HPDE6-E6E7 (cell line): ENCODE measurements around the gene ANO1.

Experiments
- DNase-seq: peaks from one replicate; pipeline ENCODE4 v3.0.0; 2011; ENCODE audit warnings: missing footprints; ENCODE audit errors: extremely low spot score

Gene ANO1

DNA sequence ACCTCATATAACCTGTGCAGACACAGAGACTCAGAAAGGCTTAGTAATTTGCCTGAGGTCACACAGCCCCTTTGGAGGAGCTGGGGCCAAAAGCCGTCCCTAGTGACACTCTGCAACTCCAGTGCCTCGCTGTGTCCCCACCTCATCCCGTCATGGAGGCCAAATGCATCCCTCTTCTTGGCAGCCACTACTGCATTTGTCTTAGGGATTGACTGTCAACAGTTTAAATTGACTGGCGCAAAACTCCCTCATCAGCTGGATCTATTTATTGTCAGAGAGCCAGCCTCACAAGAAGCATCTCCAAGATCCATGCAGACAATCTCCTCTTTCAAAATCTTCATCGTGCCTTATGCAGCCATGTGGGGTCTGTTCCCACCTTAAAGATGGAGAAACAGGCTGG, 35.7 kb downstream of the ANO1 start:
- no peak for DNase-seq

DNA sequence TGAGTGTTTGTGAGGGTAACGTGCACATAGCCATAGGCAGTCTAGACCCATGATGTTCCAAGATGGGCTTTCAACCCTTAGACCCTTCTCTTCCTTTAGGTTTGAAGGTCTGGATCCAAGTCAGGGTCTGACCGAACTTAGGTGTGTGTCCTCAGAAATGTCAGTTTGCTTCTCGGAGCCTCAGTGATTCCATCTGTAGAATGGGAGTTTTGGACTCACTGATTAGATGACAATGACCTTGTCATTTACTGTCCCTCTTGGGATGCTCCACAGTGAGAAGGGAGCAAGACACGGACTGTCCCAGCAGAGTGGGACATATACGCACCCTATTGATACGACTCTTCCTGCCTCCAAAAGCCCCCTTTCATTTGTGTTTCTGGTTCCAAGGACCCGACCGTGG, 37.7 kb downstream of the ANO1 start:
- DNase-seq: no peak

DNA sequence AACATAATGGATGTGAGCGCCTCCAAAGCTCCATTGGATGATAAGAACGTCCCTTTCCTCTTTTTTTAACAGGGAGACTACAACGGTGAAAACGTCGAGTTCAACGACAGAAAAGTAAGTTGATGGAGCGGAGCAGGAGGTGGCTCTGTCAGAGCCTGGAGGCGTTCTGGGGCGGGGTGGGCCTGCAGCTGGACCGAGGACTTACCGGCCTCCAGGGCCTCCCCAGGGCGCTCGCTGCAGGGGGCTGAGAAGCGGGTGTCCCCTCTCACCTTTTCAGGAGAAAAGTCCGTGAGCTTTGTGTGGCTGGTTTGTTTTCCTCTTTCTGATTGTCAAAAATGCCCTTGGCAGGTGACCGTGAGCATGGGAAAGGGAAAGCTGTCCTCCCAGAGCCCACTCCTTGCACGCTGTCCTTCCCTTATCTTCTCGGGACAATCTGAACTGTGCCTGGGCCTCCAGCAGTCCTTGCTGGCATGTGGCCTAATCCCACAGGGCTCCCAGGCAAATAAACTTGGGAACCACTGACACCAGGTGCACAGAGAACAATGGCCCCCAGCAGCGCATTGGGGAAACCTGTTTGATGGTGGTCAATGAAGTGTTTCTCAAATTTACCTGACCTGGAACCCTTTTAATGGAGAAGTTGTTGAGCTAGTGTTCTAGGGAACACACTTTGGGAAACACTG, 38.4 kb downstream of the ANO1 start:
- DNase-seq: no peak

DNA sequence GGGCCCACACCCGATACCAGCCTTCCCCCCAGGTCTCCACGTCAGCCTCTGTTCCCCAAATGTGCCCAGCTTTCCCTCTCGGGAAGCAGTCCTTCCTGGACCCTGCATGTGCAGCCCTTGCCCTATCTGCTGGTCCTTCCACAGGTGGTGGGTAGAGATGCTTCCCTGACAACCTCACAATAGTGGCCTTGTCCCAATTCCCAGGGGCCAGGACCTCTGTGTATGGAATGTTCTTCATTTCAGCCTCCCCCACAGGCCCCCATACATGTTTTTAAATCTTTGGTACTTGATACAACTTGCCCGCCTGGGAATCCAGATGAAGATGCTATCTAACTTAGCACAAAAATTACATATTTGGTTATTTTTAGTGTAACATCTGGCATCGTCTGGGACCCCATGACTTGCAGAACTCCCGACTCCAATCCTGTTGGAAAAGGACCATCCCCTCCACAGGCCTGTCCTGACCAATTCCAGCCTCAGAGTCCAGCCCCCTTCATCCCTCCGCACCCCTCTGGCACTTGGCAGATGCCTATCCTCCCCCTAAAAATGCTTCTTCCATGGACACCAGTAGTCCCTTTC, 39.5 kb downstream of the ANO1 start:
- no peak for DNase-seq

DNA sequence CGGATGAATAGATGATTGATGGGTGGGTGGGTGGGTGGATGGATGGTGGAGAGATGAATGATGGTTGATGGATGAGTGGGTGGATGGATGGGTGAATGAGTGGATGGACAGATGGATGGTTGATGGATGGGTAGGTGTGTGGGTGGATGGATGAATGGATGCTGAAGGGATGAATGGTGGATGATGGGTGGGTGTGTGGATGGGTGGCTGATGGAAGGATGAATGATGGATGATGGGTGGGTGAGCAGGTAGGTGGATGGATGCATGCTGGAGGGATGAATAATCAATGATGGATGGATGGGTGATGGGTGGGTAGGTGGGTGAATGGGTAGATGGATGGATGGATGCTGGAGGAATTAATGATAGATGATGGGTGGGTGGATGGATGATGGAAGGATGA, 40.5 kb downstream of the ANO1 start:
- no peak for DNase-seq

DNA sequence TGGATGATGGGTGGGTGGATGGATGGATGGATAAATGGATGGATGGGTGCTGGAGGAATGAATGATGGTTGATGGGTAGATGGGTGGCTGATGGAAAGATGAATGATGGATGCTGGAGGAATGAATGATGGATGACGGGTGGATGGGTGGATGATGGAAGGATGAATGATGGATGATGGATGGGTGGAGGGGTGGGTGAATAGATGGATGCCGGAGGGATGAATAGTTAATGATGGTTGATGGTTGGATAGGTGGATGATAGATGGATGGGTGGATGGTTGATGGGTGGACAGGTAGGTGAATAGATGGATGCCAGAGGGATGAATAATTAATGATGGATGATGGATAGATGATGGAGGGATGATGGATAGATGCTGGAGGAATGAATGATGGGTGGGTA, 41.4 kb downstream of the ANO1 start:
- no peak for DNase-seq

DNA sequence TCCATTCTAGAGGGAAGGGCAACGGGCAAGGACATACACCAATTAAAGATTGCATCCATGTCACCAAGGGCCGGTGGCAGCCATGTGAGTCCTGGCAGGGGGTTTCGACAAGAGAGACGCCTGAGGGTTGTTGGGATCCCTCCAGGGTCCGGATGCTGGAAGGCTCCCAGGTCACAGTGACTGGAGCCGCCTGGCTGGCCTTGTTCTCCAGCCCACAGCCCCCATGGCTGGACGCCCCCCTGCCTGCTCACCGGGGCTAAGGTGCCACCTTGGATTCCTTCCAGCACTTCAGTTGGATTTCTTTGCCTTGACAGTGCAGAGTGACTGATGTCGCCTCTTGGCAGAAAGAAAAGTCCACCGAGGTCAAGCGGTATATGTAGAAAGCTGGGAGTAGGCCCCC, 42.6 kb downstream of the ANO1 start:
- no peak for DNase-seq

DNA sequence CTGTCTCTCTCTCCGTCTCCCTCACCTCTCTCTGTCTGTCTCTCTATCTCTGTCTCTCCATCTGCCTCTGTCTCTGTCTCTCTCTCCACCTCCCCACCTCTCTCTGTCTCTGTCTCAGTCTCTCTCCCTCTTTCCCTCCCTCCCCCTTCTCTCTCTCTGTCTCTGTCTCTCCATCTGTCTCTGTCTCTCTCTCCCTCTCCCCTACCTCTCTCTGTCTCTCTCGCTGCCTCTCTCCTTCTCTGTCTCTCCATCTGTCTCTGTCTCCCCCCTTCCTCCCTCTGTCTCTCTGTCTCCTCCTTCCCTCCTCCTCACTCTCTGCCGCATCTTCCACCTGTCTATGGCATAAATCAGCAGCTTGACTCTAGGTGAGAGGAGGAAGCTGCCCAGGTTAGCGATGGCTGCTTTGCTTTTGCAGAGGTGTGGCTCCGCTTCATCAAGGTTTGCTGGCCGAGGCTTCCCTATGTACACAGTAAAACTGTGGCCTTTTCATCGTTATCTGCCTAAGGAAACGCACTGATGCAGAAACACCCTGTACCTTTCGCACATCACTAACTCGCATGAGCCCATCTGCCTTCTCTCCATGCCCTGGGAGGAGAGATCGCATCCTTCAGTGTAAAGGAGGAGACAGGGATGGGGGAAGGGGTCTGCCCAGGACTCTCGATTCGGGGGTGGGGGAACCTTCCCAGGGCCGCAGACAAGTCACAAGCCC, 44.5 kb downstream of the ANO1 start:
- no peak for DNase-seq

DNA sequence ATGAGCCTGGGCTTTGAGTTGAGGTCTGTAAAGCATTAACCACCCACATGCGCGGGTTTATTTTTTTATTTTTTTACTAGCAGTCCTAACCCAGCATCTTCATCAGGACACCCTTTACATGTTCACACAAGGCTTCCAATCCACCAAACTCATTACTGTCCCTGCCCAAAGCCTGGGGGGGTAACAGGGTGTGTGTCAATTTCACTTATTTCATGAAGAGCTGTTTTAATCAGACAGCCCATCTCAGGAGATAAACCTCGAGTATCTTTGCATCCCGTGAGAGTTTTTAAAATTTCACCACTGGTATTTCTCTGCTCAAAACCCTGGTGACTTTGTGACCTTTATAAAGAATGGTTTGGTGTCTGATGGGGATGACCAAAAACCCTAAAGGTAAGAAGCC, 45.6 kb downstream of the ANO1 start:
- DNase-seq: no peak

DNA sequence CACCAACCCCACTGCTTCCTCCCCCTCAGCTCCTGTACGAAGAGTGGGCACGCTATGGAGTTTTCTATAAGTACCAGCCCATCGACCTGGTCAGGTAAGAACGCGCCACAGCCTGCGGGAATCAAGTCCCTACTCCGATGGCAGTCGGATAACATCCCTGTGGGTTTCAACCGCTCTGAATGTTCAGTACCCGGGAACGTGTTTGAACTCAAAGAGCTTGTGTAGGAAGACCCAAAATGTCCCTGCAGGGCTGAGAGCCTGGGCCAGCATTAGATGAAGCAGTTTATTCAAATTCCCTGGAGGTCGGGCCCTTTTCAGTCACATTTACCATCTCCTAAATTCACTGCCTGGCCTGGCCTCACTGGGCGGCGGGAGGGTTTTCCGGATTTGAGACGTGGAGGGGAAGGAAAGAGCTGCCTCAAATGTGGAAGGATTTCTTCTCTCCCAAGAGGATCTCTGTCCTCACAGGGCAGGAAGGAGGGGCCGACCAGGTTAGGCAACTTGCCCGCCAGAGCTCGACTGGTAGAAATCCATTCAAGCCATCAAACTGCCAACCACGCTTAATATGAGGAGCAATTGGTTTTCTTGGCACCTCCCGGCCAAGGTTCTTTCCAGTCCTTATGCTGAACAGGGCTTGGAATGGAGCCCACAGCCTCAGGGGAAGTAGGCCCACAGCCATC, 46.3 kb downstream of the ANO1 start:
- no peak for DNase-seq

DNA sequence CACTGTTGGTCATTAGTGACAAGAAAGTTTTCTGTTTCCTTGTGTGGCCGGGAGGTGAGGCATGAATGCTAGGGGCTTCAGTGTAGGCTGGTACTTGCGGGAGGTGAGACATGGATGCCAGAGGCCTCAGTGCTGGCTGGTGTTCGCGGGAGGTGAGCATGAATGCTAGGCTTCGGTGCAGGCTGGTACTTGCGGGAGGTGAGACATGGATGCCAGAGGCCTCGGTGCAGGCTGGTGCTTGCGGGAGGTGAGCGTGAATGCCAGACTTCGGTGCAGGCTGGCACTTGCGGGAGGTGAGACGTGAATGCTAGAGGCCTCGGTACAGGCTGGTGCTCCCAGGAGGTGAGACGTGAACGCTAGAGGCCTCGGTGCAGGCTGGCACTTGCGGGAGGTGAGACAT, 48.4 kb downstream of the ANO1 start:
- DNase-seq: no peak

DNA sequence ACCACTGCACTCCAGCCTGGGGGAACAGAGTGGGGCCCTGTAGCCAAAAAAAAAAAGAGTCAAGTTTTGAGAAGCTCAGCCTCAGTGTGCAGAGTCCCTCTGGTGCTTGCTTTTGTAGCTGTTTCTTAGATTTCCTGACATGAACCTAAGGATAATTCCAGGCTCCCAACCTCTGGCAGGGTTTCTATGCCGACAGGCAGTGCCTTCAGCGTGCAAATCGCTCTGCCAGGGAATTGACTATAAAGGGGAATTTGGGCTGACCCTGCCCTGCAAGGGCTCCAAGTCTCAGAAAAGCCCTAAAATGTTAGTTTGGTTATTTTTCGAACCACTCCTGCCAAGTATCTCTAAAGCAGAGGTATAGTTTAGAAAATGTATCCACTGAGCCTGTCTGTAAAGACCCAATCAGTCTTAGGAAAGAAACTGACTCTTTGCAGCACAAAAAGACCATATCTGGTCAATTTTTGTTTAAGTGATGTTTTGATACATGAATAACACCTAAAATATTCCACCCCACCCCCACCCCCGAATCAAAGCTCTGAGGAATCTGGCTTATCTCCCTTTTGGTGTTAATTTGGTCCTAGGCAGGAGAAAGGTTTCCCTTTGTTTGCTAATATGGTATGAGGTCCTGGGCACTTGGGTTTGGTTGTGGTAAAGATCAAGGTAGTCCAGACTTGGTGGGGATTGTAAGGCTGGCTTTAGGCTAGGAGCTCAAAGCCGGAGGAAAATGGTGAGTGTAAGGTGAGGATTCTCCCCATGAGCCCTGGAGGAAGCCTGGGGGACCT, 49.7 kb downstream of the ANO1 start:
- DNase-seq: no peak

DNA sequence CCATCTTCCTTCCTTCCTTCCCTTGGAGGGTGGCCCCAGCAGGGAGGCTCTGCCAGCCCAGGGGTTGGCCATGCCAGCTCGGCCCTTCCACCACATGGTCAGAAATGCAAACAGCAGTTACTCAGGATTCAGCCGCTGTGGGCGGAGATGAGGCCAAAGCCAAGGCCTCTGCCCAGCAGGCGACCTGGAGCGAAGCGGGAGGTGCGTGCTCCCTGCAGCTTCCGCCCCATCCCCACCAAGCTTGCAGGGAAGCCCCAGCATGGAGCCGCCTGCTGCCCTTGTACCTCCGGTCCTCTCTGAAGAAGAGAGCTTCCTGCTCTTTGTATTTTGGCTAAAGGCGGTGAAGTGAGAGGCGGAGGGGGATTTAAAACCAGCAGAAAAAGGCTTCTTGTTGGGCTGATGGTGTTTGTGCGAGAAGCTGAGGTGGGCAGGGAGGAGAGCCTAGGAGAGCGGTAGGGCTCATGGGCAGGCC, 50.4 kb downstream of the ANO1 start:
- no peak for DNase-seq

DNA sequence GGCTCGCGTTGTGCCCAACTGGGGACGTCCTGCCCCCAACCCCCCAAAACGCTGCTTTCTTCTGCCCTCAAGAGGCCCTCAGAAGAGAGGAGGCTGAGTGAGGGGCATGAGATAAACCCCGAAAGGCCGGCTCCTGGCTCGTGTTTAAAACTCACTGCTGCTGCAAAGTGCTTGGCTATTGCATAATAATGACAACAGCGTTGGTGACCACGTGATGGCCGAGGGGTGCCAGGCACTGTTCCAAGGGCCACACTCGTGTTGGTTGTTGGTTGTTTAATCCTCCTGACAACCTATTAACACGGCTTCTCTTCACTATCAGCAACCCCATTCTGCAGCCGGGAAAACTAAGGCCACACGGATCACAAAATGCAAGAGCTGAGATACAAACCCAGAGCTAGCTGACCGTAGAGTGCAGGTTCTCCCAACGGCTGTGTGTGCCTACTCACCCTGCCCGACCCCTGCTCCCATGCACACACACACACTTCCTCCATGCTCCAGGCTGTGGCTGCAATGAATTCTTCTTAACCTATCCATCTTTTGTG, 51.0 kb downstream of the ANO1 start:
- no peak for DNase-seq

DNA sequence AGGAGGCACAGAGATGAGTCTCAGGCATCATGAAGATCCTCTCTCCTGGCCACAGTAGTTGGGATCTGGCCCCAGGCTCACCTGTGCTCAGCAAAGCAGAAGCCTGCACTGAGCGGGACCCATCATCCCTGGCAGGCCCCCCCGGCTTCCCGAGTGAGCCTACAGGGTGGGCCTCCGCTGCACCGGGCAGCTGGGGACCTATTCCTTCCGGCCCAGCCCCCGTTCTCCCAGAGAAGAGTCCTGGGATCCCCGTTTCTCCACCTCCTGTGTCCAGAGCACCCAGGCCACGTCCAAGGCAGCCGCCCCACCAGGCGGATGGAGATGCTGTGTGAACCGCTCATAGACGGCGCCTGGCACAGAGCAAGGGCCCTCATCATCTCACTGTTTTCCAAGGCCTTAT, 52.5 kb downstream of the ANO1 start:
- DNase-seq: no peak

DNA sequence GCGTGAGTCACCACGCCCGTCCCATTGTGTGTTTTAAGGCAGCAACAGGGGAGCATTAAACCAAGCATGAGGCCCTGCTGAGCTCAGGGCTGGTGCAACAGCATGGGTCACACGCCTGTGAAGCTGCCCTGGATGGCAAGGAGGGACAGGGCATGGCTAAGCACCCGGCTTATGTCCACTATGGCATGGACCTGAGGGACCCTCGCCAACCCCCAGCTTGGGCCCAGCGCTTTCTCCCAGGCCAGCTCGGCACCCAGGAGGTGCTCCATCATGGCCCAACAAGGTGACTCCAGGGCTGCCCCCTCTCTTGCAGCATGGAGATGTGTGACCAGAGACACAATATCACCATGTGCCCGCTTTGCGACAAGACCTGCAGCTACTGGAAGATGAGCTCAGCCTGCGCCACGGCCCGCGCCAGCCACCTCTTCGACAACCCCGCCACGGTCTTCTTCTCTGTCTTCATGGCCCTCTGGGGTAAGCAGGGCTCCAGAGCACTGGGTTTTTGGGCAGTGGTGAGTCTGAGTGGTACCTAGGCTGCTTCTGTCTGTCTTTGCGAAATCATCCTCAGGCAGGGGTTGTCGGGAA, 53.6 kb downstream of the ANO1 start:
- no peak for DNase-seq

DNA sequence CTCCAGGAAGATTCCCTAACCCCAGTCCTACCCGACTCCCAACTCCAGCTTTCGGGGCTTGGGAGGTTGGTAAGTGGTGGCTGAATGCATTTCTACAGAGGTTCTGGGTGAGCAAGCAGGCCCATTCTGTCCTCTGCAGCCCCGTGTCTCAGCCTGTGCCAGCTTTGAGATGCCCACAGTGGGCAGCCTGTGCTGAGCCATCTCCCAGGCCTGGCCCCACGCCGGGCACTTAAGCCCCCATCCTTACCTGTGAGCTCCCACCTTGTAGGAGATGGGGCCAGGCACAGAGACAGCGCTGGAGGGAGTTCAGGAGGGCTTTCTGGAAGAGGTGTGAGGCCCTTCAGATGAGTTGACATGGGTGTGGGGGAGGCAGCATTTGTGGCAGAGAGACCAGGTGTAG, 54.5 kb downstream of the ANO1 start:
- DNase-seq: no peak

DNA sequence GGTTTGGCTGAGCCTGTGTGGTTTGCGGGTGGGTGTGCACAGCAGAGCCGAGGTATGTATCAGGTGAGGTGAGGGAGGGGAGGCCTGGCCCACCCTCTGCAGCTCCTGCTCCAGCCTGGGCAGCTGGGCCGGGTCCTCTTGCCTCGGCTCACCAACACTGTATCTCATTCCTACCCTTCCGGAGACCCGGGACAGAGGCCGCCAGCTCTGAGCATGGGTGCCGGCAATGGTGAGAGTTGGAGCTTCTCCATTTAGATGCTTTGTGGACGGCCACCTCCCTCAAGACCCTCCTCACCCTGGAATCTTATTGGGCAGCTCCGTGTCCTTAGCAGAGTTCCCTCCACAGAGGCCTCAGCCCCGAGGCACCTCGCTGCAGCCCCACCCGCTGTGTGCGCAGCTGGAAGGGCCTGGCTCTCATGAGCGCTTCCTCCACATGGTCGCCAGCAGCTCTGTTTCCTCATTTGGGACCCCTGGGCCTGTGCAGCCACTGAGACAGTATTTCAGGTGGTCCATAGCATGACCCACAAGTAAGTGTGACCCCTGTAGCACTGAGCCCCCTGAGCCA, 55.7 kb downstream of the ANO1 start:
- DNase-seq: no peak

DNA sequence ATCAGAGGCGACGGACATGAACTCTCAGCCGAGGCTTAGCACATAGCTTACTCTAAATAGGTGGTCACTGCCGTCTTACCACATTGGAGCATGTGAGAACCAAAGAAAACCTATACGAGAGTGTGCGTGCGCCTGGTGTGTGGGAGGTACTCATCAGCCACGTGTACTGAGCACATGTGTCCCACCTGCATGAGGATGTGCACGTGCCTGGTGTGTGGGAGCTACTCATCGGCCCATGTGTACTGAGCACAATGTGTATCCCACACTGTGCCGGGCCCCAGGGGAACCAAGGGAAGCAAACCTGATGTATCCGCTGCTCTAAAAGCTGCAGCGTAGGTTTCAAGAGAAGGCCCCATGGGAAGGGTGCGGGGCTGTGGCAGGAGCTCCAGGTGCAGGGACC, 56.4 kb downstream of the ANO1 start:
- DNase-seq: no peak

DNA sequence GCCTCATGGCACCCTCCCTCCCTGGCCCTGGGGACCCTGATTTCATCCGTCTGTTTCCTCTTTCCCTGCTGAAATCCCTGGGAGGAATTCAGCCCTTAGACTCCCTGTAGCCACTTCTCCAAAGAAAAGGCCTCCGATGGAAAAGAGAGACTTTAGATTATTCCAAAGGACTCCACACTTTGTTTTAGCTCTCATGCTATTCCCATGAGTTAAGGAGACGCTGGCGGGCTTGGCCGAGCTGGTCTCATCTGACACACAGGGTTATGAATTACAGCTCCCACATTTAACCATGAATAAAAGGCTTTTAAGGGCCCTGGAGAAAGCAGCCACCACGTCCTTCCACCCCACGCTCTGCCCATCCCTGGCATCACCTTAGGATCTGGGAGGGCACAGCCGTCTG, 57.0 kb downstream of the ANO1 start:
- no peak for DNase-seq

DNA sequence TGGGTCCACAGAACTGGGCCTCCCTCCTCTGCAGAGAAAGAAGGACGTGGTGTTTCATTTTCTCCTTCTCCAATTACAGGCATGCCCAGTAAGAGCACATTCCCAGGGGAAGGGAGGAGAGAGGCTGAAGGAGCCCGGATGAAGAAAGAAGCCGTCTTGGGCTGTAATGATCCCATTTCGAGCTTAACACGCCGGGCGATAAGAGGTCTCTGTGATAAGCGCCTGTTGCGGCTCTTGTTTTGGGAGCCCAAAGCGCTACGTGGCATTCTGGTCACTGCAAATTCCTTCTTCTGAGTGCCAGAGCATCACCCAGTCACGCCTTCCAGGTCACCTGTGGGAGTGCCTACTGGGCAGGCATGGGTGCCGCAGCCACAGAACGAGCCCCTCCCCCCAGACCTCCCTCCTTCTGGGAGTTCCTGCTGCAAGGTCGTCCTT, 57.5 kb downstream of the ANO1 start:
- DNase-seq: no peak
